22Rv1 (cell line): ENCODE data around the gene SHC1.

Experiments used
- CTCF ChIP-seq: fragments of 450-650 bp; IDR thresholded peaks from 2 replicates; pipeline ENCODE4 v1.5.1; 2017; ENCODE audit warnings: mild to moderate bottlenecking
- ZFX ChIP-seq: fragments of 450-650 bp; IDR thresholded peaks from 2 replicates; pipeline ENCODE4 v1.6.1; 2017; ENCODE audit warnings: antibody characterized with exemption, borderline replicate concordance

DNA sequence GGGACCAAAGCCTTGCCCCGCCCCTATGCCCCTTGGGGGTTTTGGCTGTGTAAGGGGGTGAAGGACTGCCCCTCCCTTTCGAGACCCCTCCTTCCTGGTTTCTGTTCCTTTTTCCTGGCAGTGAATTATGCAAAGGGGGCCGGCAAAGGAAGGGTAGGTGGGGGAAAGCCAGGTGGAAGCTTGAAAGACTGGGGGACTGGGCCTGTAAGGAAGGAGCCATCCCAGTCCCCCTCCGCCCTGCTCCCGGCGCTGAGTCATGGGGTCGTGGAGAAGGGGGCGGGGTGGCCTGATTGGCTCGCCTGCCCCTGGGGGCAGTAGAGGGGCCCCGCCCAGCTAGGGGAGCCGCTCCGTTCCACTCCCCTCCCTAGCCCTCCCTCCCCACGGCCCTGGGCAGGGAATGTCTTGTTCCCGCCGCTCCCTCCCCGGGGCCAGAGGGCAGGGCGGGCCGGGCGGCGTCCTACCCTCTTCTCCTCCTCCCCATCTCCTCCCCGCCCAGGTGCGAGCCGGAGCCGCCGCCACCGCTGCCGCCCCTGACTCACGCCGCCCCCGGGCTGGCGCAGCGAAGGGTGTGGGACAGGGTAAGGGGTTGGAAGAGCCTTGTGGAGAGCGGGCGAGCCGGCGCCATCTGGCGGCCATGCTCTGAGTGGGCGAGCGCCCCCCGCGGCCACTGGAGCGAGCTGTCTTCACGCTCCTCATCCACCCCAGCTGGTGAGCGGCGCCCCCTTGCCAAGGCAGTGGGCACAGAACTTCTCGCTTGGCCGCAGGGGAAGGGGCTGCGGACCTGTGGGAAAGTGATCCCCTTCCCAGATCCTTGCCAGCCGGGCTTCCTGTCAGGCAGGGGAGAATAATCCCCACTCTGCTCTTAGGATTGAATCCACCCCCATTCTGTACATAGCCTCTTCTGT is 46.7 kb upstream of the SHC1 start:
- peak; percentile 100 for TF ChIP-seq CTCF
- TF ChIP-seq ZFX: no peak
